A673 (cell line): Measurements from ENCODE around the gene PDCD10.

Experiments
- EZH2 ChIP-seq: fragments of 200-600 bp; sonication (generic); IDR thresholded peaks from 2 replicates; pipeline ENCODE4 v1.6.1; 2017; ENCODE audit warnings: borderline replicate concordance, low read depth, mild to moderate bottlenecking, mixed read lengths, antibody characterized with exemption, low read length; ENCODE audit not compliant: poor library complexity, severe bottlenecking
- TF ChIP-seq, protein P1 (sequence below): fragments of 300-800, 200-600 bp; sonication (generic); conservative IDR thresholded peaks from 2 replicates; pipeline ENCODE4 v1.5.1; 2017; ENCODE audit warnings: low read depth, mild to moderate bottlenecking, antibody characterized with exemption, low read length, moderate library complexity, mixed read lengths

DNA sequence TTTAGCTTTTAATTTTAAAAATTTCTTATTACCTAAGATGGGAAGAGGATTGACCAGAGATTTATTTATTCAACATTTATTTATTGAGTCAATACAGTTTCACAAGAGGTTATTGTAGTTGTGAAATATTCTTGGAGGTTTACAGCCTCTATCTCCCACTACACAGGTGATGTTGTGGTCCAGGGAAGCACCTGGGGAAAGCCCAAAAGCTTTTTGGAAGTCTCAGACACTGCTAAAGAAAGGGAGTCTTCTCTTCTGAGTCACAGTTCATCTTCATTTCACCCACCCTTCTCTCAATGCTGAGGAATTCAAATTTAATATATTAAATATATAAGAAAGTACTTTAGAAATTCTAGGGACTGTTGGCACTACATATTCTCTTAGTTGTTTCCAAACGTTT is 42.7 kb upstream of the PDCD10 start:
- TF ChIP-seq, protein P1, sequence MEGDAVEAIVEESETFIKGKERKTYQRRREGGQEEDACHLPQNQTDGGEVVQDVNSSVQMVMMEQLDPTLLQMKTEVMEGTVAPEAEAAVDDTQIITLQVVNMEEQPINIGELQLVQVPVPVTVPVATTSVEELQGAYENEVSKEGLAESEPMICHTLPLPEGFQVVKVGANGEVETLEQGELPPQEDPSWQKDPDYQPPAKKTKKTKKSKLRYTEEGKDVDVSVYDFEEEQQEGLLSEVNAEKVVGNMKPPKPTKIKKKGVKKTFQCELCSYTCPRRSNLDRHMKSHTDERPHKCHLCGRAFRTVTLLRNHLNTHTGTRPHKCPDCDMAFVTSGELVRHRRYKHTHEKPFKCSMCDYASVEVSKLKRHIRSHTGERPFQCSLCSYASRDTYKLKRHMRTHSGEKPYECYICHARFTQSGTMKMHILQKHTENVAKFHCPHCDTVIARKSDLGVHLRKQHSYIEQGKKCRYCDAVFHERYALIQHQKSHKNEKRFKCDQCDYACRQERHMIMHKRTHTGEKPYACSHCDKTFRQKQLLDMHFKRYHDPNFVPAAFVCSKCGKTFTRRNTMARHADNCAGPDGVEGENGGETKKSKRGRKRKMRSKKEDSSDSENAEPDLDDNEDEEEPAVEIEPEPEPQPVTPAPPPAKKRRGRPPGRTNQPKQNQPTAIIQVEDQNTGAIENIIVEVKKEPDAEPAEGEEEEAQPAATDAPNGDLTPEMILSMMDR: no peak
- no peak for TF ChIP-seq EZH2
